GM12891 (cell line): Measurements from ENCODE around the gene TBX4.

Source experiments
- PAX5 ChIP-seq: IDR thresholded peaks from 2 replicates; pipeline ENCODE4 v1.6.1; 2011; ENCODE audit warnings: low read length, moderate library complexity, mild to moderate bottlenecking; ENCODE audit not compliant: insufficient read depth, severe bottlenecking
- POLR2AphosphoS5 ChIP-seq: IDR thresholded peaks from 2 replicates; pipeline ENCODE4 v1.6.1; 2011; ENCODE audit warnings: low read depth, low read length, control low read depth

GRCh38 chr17:61436995-61437704 lies 15.1 kb upstream of the TBX4 start:
- TF ChIP-seq POLR2AphosphoS5, result no peak
- no peak for TF ChIP-seq PAX5
